Effector memory CD8-positive, alpha-beta T cell (primary cell): ENCODE data around the gene HECTD4.

ENCODE experiments used
- ATAC-seq: fragments of 150-1000 bp; cut with Tn5 transposase; replicated peaks from 2 replicates; pipeline ENCODE4 v1.10.0; 2021; ENCODE audit warnings: mild to moderate bottlenecking, moderate library complexity
- DNase-seq, 3 experiments: peaks; one replicate each; pipeline ENCODE4 v3.0.0; 2021
- H3K27ac Mint-ChIP-seq, 2 donors: one replicate each; pipeline ENCODE4 v1.8.0; 2022; ENCODE audit warnings: mild to moderate bottlenecking in 2 of 2, mixed read lengths in 2 of 2, moderate library complexity in 2 of 2
- H3K27me3 Mint-ChIP-seq, 2 donors: one replicate each; pipeline ENCODE4 v1.8.0; 2022; ENCODE audit warnings: mixed read lengths in 2 of 2
- H3K36me3 Mint-ChIP-seq: one replicate; pipeline ENCODE4 v1.8.0; 2022; ENCODE audit warnings: mild to moderate bottlenecking, moderate library complexity, mixed read lengths; ENCODE audit not compliant: insufficient read depth
- H3K4me1 Mint-ChIP-seq, 2 donors: one replicate each; pipeline ENCODE4 v1.8.0; 2022; ENCODE audit warnings: low read depth in 2 of 2, mixed read lengths in 2 of 2
- H3K4me3 Mint-ChIP-seq, 2 donors: one replicate each; pipeline ENCODE4 v1.8.0; 2022; ENCODE audit warnings: mild to moderate bottlenecking in 2 of 2, mixed read lengths in 2 of 2, moderate library complexity in 2 of 2
- H3K9me3 Mint-ChIP-seq, 2 donors: one replicate each; pipeline ENCODE4 v1.8.0; 2022; ENCODE audit warnings: mixed read lengths in 2 of 2

The HECTD4 gene

DNA sequence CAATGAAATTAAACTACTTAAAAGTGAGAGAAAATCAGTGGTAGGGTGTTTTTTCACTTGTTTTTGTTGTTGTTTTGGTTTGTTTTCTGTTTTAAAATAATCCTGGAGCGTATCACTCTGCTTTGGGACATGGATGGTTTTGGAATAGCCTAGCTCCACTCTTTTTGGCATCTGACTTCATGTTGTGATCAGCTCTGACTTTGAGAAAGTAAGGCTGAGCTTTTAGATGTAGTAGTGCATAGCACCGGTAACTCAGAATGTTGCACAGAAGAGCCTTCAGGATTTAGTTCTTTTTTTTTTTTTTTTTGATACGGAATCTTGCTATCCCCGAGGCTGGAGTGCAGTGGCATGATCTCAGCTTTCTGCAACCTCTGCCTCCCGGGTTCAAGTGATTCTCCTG lies 248.8 kb downstream of the HECTD4 start:
- Mint-ChIP-seq H3K27me3 (no peaks in the 10 kb centered on the region), H3K27ac (no peak overlapping the region), H3K9me3 (no peaks in the 10 kb centered on the region), H3K4me1 (peaks cover 17 to 36% of the 10 kb centered on the region in 2 donors), H3K36me3 (peaks cover 44% of the 10 kb centered on the region), H3K4me3 (no peak overlapping the region)
- ATAC-seq (no peak), DNase-seq (no peak)

DNA sequence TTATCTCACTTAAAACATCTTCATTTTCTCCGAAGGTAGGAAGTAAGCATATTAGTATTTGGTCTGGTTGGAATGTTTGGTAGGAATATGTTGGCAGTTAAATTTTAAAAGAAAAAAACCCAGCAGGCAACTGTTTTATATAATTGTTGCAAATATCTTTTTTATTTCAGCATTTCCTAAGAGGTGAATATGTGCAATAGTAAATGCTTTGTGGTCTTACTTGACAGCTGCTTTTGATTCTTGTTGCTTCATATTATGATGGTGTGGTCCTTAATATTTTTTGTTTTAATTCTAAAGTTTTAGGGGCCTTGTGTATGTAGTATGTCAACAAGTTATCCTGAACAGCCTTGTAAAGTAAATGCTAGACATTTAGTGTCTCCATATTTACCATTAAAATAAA lies 250.5 kb downstream of the HECTD4 start:
- Mint-ChIP-seq H3K27me3 (no peaks in the 10 kb centered on the region), H3K9me3 (no peaks in the 10 kb centered on the region), H3K36me3 (peaks cover 37% of the 10 kb centered on the region), H3K4me3 (no peak overlapping the region), H3K27ac (peak overlapping the region in 1 of 2 donors; percentile 84), H3K4me1 (peaks cover 22 to 44% of the 10 kb centered on the region in 2 donors)
- DNase-seq (no peak), ATAC-seq (no peak)

DNA sequence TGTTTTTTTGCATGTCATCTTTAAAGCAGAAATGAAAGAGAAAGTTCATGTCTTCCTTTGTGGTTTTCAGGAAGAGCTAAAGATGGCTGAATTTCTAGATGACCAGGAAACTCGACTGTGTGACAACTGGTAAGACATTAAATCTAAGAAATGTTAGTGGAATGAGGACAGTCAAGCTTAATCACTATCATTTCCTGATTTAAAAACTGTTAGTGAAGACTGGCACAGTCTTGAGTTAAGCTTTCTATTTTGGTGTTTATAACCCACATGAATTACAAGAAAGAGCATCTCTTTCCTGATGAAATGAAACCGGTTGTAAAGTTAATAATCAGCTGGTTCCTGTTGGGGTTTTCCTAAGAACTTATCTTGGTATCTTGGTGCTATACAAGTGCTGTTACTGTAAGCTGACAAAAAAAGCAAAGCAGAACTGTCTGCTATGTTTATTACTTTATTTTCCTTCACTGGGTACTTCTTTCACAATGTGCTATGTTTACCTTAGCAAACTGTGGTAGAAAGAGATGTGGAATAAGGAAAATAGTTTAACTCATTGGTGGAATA lies 251.7 kb downstream of the HECTD4 start:
- Mint-ChIP-seq H3K4me3 (peak overlapping the region; percentile 63 to 68), H3K27ac (peak overlapping the region; percentile 84 to 93), H3K36me3 (peaks cover 32% of the 10 kb centered on the region), H3K9me3 (no peaks in the 10 kb centered on the region), H3K27me3 (no peaks in the 10 kb centered on the region), H3K4me1 (peaks cover 25 to 51% of the 10 kb centered on the region in 2 donors)
- DNase-seq = no peak
- peak; percentile 79 for ATAC-seq

DNA sequence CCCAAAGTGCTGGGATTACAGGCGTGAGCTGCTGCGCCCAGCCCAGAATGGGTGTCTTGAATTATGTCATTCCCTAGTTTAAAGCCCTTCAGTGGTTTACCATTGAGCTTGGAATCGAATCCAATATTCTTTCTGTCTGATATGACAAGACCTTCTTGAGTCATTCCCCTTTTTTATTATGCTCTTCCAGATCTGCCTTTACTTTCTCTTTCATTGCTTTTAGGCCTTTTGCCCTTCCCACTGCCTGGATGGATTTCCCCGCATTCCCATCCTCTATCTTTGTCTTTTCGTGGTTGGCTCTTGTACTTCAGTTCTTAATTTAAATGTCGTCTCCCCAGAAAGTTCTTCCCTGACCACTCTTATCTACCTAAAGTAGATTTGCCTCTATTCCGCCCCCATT lies 255.3 kb downstream of the HECTD4 start:
- no peaks in the 10 kb centered on the region for H3K9me3 Mint-ChIP-seq
- H3K27me3 Mint-ChIP-seq = no peaks in the 10 kb centered on the region
- H3K27ac Mint-ChIP-seq = peak overlapping the region in 1 of 2 donors; percentile 93
- peaks cover 19% of the 10 kb centered on the region for H3K36me3 Mint-ChIP-seq
- DNase-seq (no peak), ATAC-seq (no peak)
- H3K4me3 Mint-ChIP-seq = peak overlapping the region; percentile 86
- peaks cover 22 to 36% of the 10 kb centered on the region in 2 donors for H3K4me1 Mint-ChIP-seq

DNA sequence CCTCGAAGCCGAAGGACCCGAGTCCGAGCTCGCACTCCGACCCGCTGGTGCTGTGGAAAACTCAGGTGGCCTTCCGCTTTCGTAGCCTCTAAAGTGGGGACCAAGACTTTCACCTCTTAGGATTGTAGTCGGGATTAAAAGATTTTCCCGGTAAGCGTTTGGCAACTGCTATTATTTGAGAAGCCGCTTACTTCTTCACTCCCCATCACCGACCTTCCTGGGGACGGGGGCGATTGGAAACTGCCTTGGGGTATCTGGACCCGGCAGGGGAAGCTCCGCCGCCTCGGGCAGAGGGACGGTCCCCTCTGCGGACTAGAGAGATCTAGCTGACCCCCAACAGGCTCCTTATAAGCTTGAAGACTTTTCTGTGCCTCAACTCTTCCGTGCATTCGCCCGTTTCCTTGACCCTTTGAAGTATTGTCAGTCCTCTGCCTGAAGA lies 256.2 kb downstream of the HECTD4 start:
- Mint-ChIP-seq H3K4me3 (peak overlapping the region; percentile 86), H3K27ac (peak overlapping the region; percentile 91 to 93), H3K36me3 (peaks cover 19% of the 10 kb centered on the region), H3K4me1 (peaks cover 19 to 29% of the 10 kb centered on the region in 2 donors), H3K9me3 (no peaks in the 10 kb centered on the region), H3K27me3 (no peaks in the 10 kb centered on the region)
- ATAC-seq (no peak), DNase-seq (no peak)

DNA sequence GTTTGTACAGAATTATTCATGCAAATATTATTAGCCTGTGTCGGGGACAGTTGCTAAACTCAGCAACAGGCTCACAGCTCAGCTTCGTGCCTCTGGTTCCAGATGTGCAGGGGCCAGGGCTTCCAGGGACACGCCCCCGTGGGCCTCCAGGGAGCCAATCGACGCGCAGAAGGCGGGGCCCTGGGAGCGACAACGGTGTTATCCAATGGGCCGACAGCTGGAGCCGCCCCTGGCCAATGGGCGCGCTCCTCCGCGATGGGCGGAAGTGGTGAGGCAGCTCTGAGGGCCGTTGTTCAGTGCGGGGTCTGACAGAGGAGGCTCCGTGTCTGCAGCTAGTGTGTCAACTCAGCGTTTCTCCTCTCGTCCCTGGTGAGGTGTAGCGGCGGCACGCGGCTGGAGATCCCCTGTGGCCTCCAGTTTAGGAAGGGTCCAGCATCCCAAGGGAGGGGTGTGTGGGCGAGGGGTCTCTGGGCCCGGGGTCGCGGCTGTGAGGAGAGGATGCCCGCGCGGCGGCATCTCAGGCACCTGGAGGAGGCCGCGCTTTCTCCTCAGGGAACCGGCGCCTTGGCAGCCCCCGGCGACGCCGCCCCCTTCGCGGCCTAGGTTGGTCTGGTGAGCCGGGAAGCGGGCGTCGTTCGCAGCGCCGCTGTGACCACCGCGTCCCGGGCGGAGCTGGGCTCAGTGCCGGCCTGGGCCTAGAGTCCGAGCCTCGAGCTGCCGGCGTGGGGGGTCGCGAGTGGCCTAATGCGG lies 256.8 kb downstream of the HECTD4 start, which contains the start of gene TRAFD1:
TRAFD1 (plus strand) TSS at position 311 of the 750 bp plus-strand sequence. CDS start 4,963 bp downstream, outside the sequence.
- peak; percentile 98 for ATAC-seq
- Mint-ChIP-seq H3K4me3 (peak within 1 kb of the TSS; percentile 86), H3K36me3 (peaks cover 19% of the 10 kb centered on the region), H3K9me3 (no peaks in the 10 kb centered on the region), H3K27ac (peak within 1 kb of the TSS; percentile 91 to 93), H3K4me1 (peaks cover 15 to 24% of the 10 kb centered on the region in 2 donors), H3K27me3 (no peaks in the 10 kb centered on the region)
- peak; percentile 97 to 99 (median 98) for DNase-seq

DNA sequence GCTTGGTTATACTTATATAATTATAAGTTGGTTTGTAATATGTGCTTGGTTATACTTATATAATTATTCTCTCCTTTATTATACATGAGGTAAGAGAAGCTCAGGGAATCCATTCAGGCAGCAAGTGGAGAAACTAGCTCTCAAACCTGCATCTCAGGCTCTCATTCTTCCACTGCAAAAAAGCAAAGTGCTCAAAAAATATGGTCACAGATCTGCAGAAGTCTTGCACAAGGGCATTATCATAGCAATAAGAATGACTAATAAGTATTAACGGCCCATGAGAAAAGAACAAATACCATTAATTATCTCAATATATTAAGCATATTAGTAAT lies 257.3 kb downstream of the HECTD4 start:
- Mint-ChIP-seq H3K4me1 (peaks cover 14 to 24% of the 10 kb centered on the region in 2 donors), H3K27me3 (no peaks in the 10 kb centered on the region), H3K36me3 (peaks cover 19% of the 10 kb centered on the region), H3K27ac (peak overlapping the region in 1 of 2 donors; percentile 91), H3K4me3 (peak overlapping the region; percentile 86), H3K9me3 (no peaks in the 10 kb centered on the region)
- DNase-seq (no peak), ATAC-seq (no peak)

DNA sequence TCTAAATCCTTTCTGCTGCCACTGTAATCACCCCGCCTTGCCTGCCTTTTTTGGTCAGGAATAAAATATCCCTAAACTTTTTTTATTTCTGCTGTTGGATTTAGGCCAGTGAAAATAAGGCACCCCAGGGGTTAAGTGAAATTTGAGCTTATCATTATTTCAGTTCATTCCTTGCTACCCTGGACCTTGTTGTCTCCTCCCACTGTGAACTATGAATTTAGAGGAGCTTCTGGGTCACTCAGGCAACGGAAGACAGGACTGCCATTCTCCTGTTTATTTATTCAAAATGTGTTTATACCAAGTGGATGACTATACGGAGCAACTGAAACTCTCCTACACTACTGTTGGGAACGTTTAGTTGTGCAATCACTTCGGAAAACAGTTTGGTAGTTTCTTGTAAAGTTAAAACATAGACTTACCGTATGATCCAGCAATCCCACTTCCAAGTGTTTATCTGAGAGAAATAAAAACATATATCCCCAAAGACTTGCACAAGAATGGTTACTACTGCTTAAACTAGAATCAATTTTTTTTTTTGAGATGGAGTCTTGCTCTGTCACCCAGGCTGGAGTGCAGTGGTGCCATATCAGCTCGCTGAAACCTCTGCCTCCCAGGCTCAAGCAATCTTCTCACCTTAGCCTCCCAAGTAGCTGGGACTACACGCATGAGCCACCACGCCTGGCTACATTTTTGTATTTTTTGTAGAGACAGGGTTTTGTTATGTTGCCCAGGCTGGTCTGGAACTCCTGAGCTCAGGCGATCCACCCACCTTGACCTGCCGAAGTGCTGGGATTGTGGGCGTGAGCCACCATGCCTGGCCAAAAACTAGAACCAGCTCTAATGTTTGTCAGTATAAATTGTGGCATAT lies 259.2 kb downstream of the HECTD4 start:
- Mint-ChIP-seq H3K36me3 (peaks cover 19% of the 10 kb centered on the region), H3K27me3 (peaks cover 0 to 5% of the 10 kb centered on the region in 2 donors), H3K27ac (no peak overlapping the region), H3K9me3 (no peaks in the 10 kb centered on the region), H3K4me1 (peaks cover 9 to 15% of the 10 kb centered on the region in 2 donors), H3K4me3 (no peak overlapping the region)
- DNase-seq = no peak
- ATAC-seq = no peak

DNA sequence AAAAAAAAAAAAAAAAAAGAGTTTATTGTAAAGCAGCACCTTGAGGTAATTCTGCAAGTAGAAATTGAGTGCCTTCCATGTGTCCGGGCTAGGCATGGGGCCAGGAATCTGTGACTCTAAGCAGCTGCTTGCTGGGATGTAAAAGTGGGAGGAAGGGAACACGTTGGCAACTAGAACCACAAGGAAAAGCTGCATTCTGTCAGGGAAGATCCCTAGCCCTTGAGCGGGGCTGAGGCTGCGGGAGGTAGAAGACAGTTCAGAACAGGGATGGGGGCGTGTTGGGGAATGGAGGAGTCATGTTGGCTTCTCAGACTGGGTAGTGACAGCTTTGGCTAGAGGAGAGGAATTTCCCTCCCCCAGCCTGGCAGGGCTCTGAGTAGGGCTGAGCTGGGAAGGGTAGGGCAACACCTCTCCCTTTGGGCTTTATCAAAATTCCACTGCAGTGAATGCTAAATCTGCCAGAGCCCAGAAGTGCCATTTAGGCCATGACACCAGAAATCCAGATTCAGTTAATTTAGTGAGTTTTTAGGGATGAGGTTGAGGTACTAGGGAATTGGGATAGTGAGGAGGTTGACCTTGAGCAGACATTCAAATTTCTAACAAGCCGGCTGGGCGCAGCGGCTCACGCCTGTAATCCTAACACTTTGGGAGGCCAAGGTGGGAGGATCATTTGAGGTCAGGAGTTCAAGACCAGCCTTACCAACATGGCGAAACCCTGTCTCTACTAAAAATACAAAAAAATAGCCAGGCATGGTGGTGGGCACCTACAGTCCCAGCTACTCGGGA lies 260.3 kb downstream of the HECTD4 start:
- no peaks in the 10 kb centered on the region for H3K9me3 Mint-ChIP-seq
- H3K4me1 Mint-ChIP-seq = peaks cover 4 to 9% of the 10 kb centered on the region in 2 donors
- peaks cover 16% of the 10 kb centered on the region for H3K36me3 Mint-ChIP-seq
- no peak for ATAC-seq
- no peak overlapping the region for H3K27ac Mint-ChIP-seq
- peaks cover 0 to 5% of the 10 kb centered on the region in 2 donors for H3K27me3 Mint-ChIP-seq
- no peak overlapping the region for H3K4me3 Mint-ChIP-seq
- no peak for DNase-seq

DNA sequence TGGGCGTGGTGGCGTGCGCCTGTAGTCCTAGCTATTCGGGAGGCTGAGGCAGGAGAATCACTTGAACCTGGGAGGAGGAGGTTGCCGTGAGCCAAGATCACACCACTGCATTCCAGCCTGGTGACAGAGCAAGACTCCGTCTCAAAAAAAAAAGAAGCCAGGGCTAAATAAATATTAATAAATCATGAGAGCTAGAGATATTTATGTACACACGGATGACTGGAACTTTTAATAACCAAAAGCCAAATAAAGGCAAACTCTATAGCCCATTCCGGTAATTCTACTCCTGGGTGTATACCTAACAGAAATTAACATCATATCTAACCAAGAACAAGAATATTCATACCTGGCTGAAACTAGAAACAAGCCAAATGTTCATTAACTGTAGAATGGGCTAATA lies 264.5 kb downstream of the HECTD4 start:
- no peak for ATAC-seq
- Mint-ChIP-seq H3K36me3 (no peaks in the 10 kb centered on the region), H3K9me3 (no peaks in the 10 kb centered on the region), H3K4me3 (no peak overlapping the region), H3K27ac (no peak overlapping the region), H3K4me1 (peaks cover 0 to 2% of the 10 kb centered on the region in 2 donors), H3K27me3 (peaks cover 0 to 5% of the 10 kb centered on the region in 2 donors)
- DNase-seq = no peak

DNA sequence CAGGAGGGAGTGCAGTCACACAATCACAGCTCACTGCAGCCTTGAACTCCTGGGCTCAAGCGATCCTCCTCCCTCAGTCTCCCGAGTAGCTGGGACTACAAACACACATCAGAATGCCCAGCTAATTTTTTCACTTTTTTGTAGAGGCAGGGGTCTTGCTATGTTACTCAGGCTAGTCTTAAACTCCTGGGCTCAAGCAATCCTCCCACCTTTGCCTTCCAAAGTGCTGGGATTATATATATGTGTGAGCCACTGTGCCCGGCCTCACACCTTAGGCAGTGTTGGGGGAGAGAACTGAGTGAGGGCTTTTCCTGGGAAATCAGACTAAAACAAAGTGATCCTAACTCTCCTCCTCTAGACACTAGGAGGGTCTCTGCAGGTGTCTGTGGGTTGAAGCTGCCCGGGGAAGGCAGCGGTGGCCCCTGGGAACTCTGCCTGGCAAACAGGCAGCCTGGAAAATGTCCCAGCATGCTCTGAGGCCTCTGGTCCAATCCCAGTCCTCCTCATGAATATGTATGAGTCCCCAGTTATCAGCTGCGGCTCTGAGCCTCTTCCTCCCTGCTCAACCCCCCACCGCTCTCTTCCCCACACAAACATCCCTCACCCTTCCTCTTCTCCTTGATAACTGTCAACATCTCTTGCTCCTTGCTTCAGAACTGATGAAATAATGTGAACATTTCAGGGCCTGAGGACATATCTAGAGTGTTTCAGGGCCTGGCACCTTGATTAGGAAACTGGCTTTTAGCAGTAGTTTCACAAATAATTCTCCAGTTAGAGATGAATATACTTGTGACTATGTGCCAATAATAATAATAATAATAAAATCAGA lies 265.8 kb downstream of the HECTD4 start:
- Mint-ChIP-seq H3K36me3 (no peaks in the 10 kb centered on the region), H3K9me3 (no peaks in the 10 kb centered on the region), H3K4me3 (no peak overlapping the region), H3K27ac (peak overlapping the region in 1 of 2 donors; percentile 11), H3K4me1 (peaks cover 0 to 2% of the 10 kb centered on the region in 2 donors), H3K27me3 (peaks cover 0 to 5% of the 10 kb centered on the region in 2 donors)
- ATAC-seq = no peak
- DNase-seq = no peak
